Stomach smooth muscle (tissue), 2 donors: Measurements from ENCODE around the gene SH3RF1.
"Not testable (repeated sequence)": the region's sequence is repeated elsewhere in the genome, so short reads cannot be mapped to it uniquely, and the experiment has no call there.

Experiments used
- H3K27ac ChIP-seq: one replicate; pipeline ENCODE4 v1.7.0; 2013; ENCODE audit warnings: mild to moderate bottlenecking, low read length, inconsistent platforms
- H3K27me3 ChIP-seq, 2 donors: one replicate each; pipeline ENCODE4 v1.7.0; 2013; ENCODE audit warnings: low read length in 2 of 2; ENCODE audit not compliant: insufficient read depth in 2 of 2, control insufficient read depth in 1 of 2
- H3K36me3 ChIP-seq, 2 donors: one replicate each; pipeline ENCODE4 v1.7.0; 2013; ENCODE audit warnings: low read length in 2 of 2; ENCODE audit not compliant: control insufficient read depth in 2 of 2, insufficient read depth in 2 of 2
- H3K4me1 ChIP-seq: one replicate; pipeline ENCODE4 v1.7.0; 2013; ENCODE audit warnings: low read length; ENCODE audit not compliant: control insufficient read depth, insufficient read depth
- H3K4me3 ChIP-seq, 2 donors: one replicate each; pipeline ENCODE4 v1.7.0; 2013; ENCODE audit warnings: low read length in 2 of 2
- H3K9ac ChIP-seq, 2 donors: one replicate each; pipeline ENCODE4 v1.7.0; 2013; ENCODE audit warnings: low read length in 2 of 2, mild to moderate bottlenecking in 1 of 2
- H3K9me3 ChIP-seq, 2 donors: one replicate each; pipeline ENCODE4 v1.7.0; 2013; ENCODE audit warnings: low read length in 2 of 2; ENCODE audit not compliant: control insufficient read depth in 2 of 2
- donor health status: healthy.
- donor health status: Pancreatic carcinoma.

Gene SH3RF1

GRCh38 chr4:169208516-169208915 lies 62.2 kb downstream of the SH3RF1 start:
- H3K27me3 ChIP-seq: no peaks in the 10 kb centered on the region
- no peak overlapping the region for H3K27ac ChIP-seq
- H3K4me1 ChIP-seq: no peaks in the 10 kb centered on the region
- no peak overlapping the region for H3K4me3 ChIP-seq
- no peaks in the 10 kb centered on the region for H3K36me3 ChIP-seq
- no peak overlapping the region for H3K9ac ChIP-seq
- H3K9me3 ChIP-seq: no peaks in the 10 kb centered on the region

GRCh38 chr4:169208090-169208455 lies 62.7 kb downstream of the SH3RF1 start:
- Histone ChIP-seq H3K36me3 (no peaks in the 10 kb centered on the region), H3K4me3 (no peak overlapping the region), H3K4me1 (no peaks in the 10 kb centered on the region), H3K27ac (no peak overlapping the region), H3K9ac (no peak overlapping the region), H3K9me3 (no peaks in the 10 kb centered on the region), H3K27me3 (no peaks in the 10 kb centered on the region)

DNA sequence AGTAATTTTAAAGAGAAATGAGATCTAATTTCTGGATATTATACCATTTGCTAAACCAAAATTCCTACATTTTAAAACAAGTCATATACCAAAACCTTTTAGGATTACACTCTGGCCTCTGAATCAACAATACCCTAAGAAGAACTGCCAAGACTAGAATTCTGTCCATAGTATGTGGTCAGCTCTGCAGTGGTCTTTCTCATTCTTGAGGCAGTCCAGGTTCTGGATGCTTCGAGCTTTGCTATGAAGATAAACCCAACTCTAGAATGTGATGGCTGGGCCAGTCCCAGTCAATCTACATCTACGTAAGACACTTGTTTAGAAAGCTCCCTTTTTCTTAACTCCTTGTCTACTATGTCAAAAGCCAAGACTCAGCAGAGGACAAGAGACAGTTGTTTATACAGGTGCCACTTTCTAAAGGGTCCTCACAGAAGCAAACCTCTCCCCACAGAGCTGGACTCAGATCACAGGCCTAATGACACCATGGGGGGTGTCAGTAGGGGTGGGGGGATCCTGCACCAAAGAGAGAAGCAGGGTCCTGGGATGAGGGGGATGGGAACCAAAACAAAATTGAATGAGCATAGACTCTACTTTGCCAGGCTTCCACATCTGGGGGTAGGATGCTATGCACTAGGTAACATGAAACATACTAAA lies 63.2 kb downstream of the SH3RF1 start:
- no peaks in the 10 kb centered on the region for H3K27me3 ChIP-seq
- no peaks in the 10 kb centered on the region for H3K36me3 ChIP-seq
- H3K27ac ChIP-seq: no peak overlapping the region
- no peaks in the 10 kb centered on the region for H3K9me3 ChIP-seq
- no peak overlapping the region for H3K4me3 ChIP-seq
- H3K9ac ChIP-seq: no peak overlapping the region
- no peaks in the 10 kb centered on the region for H3K4me1 ChIP-seq

DNA sequence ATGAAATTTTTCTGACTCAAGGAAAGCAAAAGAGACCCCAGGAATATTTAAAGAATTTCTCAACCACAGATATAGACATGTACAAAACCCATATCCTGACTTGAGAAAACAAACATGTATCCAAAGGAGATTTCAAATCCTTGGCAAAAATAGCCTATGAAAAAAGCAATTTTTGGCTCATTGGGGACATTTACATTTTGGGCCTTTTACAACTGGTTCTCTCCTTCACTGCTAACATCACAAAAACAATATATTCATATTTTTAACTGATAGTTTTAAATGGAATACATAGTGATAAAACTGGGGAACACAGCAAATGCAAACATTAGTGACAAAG lies 65.0 kb downstream of the SH3RF1 start:
- no peaks in the 10 kb centered on the region for H3K36me3 ChIP-seq
- no peaks in the 10 kb centered on the region for H3K27me3 ChIP-seq
- no peak overlapping the region for H3K9ac ChIP-seq
- no peak overlapping the region for H3K27ac ChIP-seq
- H3K4me1 ChIP-seq: peaks cover under 1% of the 10 kb centered on the region
- no peaks in the 10 kb centered on the region for H3K9me3 ChIP-seq
- no peak overlapping the region for H3K4me3 ChIP-seq

GRCh38 chr4:169205075-169205743 lies 65.5 kb downstream of the SH3RF1 start:
- Histone ChIP-seq H3K36me3 (no peaks in the 10 kb centered on the region), H3K27me3 (no peaks in the 10 kb centered on the region), H3K27ac (no peak overlapping the region), H3K4me3 (no peak overlapping the region), H3K4me1 (peaks cover 3% of the 10 kb centered on the region), H3K9me3 (no peaks in the 10 kb centered on the region), H3K9ac (no peak overlapping the region)

DNA sequence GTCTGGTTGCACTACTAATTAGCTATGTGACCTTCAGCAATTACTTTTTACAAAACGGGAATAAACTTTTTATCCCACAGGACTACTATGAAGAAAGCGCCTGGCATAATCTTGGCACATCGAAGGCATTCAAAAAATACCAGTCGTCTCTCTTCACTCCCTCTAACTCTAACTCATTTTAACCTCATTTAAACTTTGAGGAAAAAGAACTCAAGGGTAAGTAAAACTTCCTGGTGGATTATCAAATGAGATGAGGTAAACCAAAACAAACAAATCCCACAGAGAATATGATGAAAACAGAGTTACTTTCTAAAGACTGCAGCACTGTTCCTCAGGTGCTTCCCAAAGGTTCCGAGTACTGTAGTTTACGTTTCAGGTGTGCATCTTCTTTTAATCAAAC lies 66.9 kb downstream of the SH3RF1 start:
- H3K36me3 ChIP-seq: no peaks in the 10 kb centered on the region
- no peaks in the 10 kb centered on the region for H3K27me3 ChIP-seq
- H3K4me3 ChIP-seq: no peak overlapping the region
- H3K27ac ChIP-seq: no peak overlapping the region
- peaks cover 3% of the 10 kb centered on the region for H3K4me1 ChIP-seq
- H3K9ac ChIP-seq: no peak overlapping the region
- no peaks in the 10 kb centered on the region for H3K9me3 ChIP-seq

GRCh38 chr4:169203278-169203677 lies 67.5 kb downstream of the SH3RF1 start:
- not testable (repeated sequence) for H3K4me3 ChIP-seq, H3K27me3 ChIP-seq, H3K9me3 ChIP-seq, H3K27ac ChIP-seq, H3K36me3 ChIP-seq, H3K9ac ChIP-seq, H3K4me1 ChIP-seq

- H3K27ac ChIP-seq: no peak overlapping the region
- peaks cover 3% of the 10 kb centered on the region for H3K4me1 ChIP-seq
- no peaks in the 10 kb centered on the region for H3K27me3 ChIP-seq
- no peak overlapping the region for H3K9ac ChIP-seq
- H3K9me3 ChIP-seq: no peaks in the 10 kb centered on the region
- H3K36me3 ChIP-seq: no peaks in the 10 kb centered on the region
- H3K4me3 ChIP-seq: no peak overlapping the region
Measured at GRCh38 chr4:169202878-169203277, 67.9 kb downstream of the SH3RF1 start.

- H3K4me3 ChIP-seq: no peak overlapping the region
- H3K27me3 ChIP-seq: no peaks in the 10 kb centered on the region
- no peak overlapping the region for H3K9ac ChIP-seq
- H3K27ac ChIP-seq: peak overlapping the region; percentile 32
- H3K36me3 ChIP-seq: no peaks in the 10 kb centered on the region
- H3K4me1 ChIP-seq: peaks cover 3% of the 10 kb centered on the region
- H3K9me3 ChIP-seq: no peaks in the 10 kb centered on the region
Measured at GRCh38 chr4:169202145-169202699, 68.5 kb downstream of the SH3RF1 start.

- Histone ChIP-seq H3K4me3 (no peak overlapping the region), H3K4me1 (peaks cover 3% of the 10 kb centered on the region), H3K27me3 (no peaks in the 10 kb centered on the region), H3K9me3 (no peaks in the 10 kb centered on the region), H3K9ac (peak overlapping the region in 1 of 2 donors; percentile 16), H3K27ac (peak overlapping the region; percentile 32), H3K36me3 (no peaks in the 10 kb centered on the region)
Measured at GRCh38 chr4:169201222-169202144, 69.3 kb downstream of the SH3RF1 start.
